Measurements from ENCODE around the gene BARX1. TPM values are rescaled to one million over a fixed set of nuclear protein-coding genes. Genes with fewer than 3 reads are reported as not detected.
"Not testable (repeated sequence)": the region's sequence is repeated elsewhere in the genome, so short reads cannot be mapped to it uniquely, and the experiment has no call there.

BARX1 gene
- total and polyA plus RNA-seq, 2 donors (not counting 1 experiment from before 2014, with no cell fraction given) = not detected

- H3K4me1 ChIP-seq (ENCODE audit: control insufficient read depth, extremely low read depth, insufficient read depth, low read length) = no peaks in the 10 kb centered on the region
- H3K36me3 ChIP-seq (ENCODE audit: control insufficient read depth, insufficient read depth, low read length) = no peaks in the 10 kb centered on the region
- H2AFZ ChIP-seq (ENCODE audit: low read length) = no peak overlapping the region
- TF ChIP-seq CTCF (conservative IDR thresholded peaks at IDR 0.05 in 1 of 2, IDR thresholded peaks at IDR 0.05 in 1 of 2; ENCODE audit: low read depth in 1 of 2, low read length in 2 of 2) (no peak), EZH2 (IDR thresholded peaks at IDR 0.05; ENCODE audit: low read length, missing control alignments) (no peak)
- no peaks in the 10 kb centered on the region for H3K27me3 ChIP-seq (ENCODE audit: control insufficient read depth, insufficient read depth, low read length)
- no peak overlapping the region for H3K4me3 ChIP-seq (replicated peaks in 1 of 4; ENCODE audit: control extremely low read depth in 1 of 4, insufficient read depth in 1 of 4, low read depth in 3 of 4, low read length in 4 of 4)
- H3K9ac ChIP-seq (ENCODE audit: insufficient read depth, low read length) = no peak overlapping the region
- no peak overlapping the region for H3K27ac ChIP-seq (ENCODE audit: insufficient read depth, low read length)
- no peak overlapping the region for H3K4me2 ChIP-seq (ENCODE audit: extremely low read depth, insufficient read depth, low read length)
- no peaks in the 10 kb centered on the region for H4K20me1 ChIP-seq (ENCODE audit: control insufficient read depth, extremely low read depth, insufficient read depth, low read length)
- H3K9me3 ChIP-seq (ENCODE audit: control insufficient read depth, insufficient read depth, low read depth, low read length) = no peaks in the 10 kb centered on the region
- DNase-seq (ENCODE audit: low read depth in 2 of 2) = no peak
- no peaks in the 10 kb centered on the region for H3K79me2 ChIP-seq (ENCODE audit: control insufficient read depth, insufficient read depth, low read length)
Measured at GRCh38 chr9:93976081-93976480, 20.9 kb upstream of the BARX1 start.

GRCh38 chr9:93975262-93975661 lies 20.1 kb upstream of the BARX1 start:
- Histone ChIP-seq H2AFZ (ENCODE audit: low read length) (no peak overlapping the region), H3K4me2 (ENCODE audit: extremely low read depth, insufficient read depth, low read length) (no peak overlapping the region), H3K9ac (ENCODE audit: insufficient read depth, low read length) (no peak overlapping the region), H3K4me3 (replicated peaks in 1 of 4; ENCODE audit: control extremely low read depth in 1 of 4, insufficient read depth in 1 of 4, low read depth in 3 of 4, low read length in 4 of 4) (no peak overlapping the region), H3K4me1 (ENCODE audit: control insufficient read depth, extremely low read depth, insufficient read depth, low read length) (no peaks in the 10 kb centered on the region), H3K9me3 (ENCODE audit: control insufficient read depth, insufficient read depth, low read depth, low read length) (no peaks in the 10 kb centered on the region), H4K20me1 (ENCODE audit: control insufficient read depth, extremely low read depth, insufficient read depth, low read length) (no peaks in the 10 kb centered on the region), H3K79me2 (ENCODE audit: control insufficient read depth, insufficient read depth, low read length) (no peaks in the 10 kb centered on the region), H3K27ac (ENCODE audit: insufficient read depth, low read length) (no peak overlapping the region), H3K36me3 (ENCODE audit: control insufficient read depth, insufficient read depth, low read length) (no peaks in the 10 kb centered on the region), H3K27me3 (ENCODE audit: control insufficient read depth, insufficient read depth, low read length) (no peaks in the 10 kb centered on the region)
- no peak for DNase-seq (ENCODE audit: low read depth in 2 of 2)
- TF ChIP-seq EZH2 (IDR thresholded peaks at IDR 0.05; ENCODE audit: low read length, missing control alignments) (no peak), CTCF (conservative IDR thresholded peaks at IDR 0.05 in 1 of 2, IDR thresholded peaks at IDR 0.05 in 1 of 2; ENCODE audit: low read depth in 1 of 2, low read length in 2 of 2) (no peak)

GRCh38 chr9:93974151-93974550 lies 19.0 kb upstream of the BARX1 start:
- Histone ChIP-seq H3K4me3 (replicated peaks in 1 of 4; ENCODE audit: control extremely low read depth in 1 of 4, insufficient read depth in 1 of 4, low read depth in 3 of 4, low read length in 4 of 4) (no peak overlapping the region), H3K4me1 (ENCODE audit: control insufficient read depth, extremely low read depth, insufficient read depth, low read length) (no peaks in the 10 kb centered on the region), H3K4me2 (ENCODE audit: extremely low read depth, insufficient read depth, low read length) (no peak overlapping the region), H3K79me2 (ENCODE audit: control insufficient read depth, insufficient read depth, low read length) (no peaks in the 10 kb centered on the region), H3K9ac (ENCODE audit: insufficient read depth, low read length) (no peak overlapping the region), H4K20me1 (ENCODE audit: control insufficient read depth, extremely low read depth, insufficient read depth, low read length) (no peaks in the 10 kb centered on the region), H3K36me3 (ENCODE audit: control insufficient read depth, insufficient read depth, low read length) (no peaks in the 10 kb centered on the region), H3K9me3 (ENCODE audit: control insufficient read depth, insufficient read depth, low read depth, low read length) (no peaks in the 10 kb centered on the region), H2AFZ (ENCODE audit: low read length) (no peak overlapping the region), H3K27ac (ENCODE audit: insufficient read depth, low read length) (no peak overlapping the region), H3K27me3 (ENCODE audit: control insufficient read depth, insufficient read depth, low read length) (no peaks in the 10 kb centered on the region)
- no peak for TF ChIP-seq EZH2 (IDR thresholded peaks at IDR 0.05; ENCODE audit: low read length, missing control alignments)
- TF ChIP-seq CTCF (conservative IDR thresholded peaks at IDR 0.05 in 1 of 2, IDR thresholded peaks at IDR 0.05 in 1 of 2; ENCODE audit: low read depth in 1 of 2, low read length in 2 of 2) = no peak
- DNase-seq (ENCODE audit: low read depth in 2 of 2) = peak in 1 of 2 donors; percentile 23

- not testable (repeated sequence) for H4K20me1 ChIP-seq (ENCODE audit: control insufficient read depth, extremely low read depth, insufficient read depth, low read length); H3K9me3 ChIP-seq (ENCODE audit: control insufficient read depth, insufficient read depth, low read depth, low read length); DNase-seq (ENCODE audit: low read depth in 2 of 2); H3K4me2 ChIP-seq (ENCODE audit: extremely low read depth, insufficient read depth, low read length); H2AFZ ChIP-seq (ENCODE audit: low read length); H3K27me3 ChIP-seq (ENCODE audit: control insufficient read depth, insufficient read depth, low read length); H3K79me2 ChIP-seq (ENCODE audit: control insufficient read depth, insufficient read depth, low read length); H3K9ac ChIP-seq (ENCODE audit: insufficient read depth, low read length); H3K36me3 ChIP-seq (ENCODE audit: control insufficient read depth, insufficient read depth, low read length); H3K4me3 ChIP-seq (replicated peaks in 1 of 4; ENCODE audit: control extremely low read depth in 1 of 4, insufficient read depth in 1 of 4, low read depth in 3 of 4, low read length in 4 of 4); H3K4me1 ChIP-seq (ENCODE audit: control insufficient read depth, extremely low read depth, insufficient read depth, low read length); H3K27ac ChIP-seq (ENCODE audit: insufficient read depth, low read length)
Measured at GRCh38 chr9:93972655-93973054, 17.5 kb upstream of the BARX1 start.

Data from fibroblast of lung (primary cell).